K562 (cell line): ENCODE data around the gene FAM89B. TPM values are rescaled to one million over a fixed set of nuclear protein-coding genes. Genes with fewer than 3 reads are reported as not detected.

Source experiments
- ATF6 ChIP-seq: sonication (generic); formaldehyde crosslinking; IDR thresholded peaks from 2 replicates; pipeline ENCODE4 v1.4.0; 2020; ENCODE audit warnings: mild to moderate bottlenecking, missing genetic modification reagents
- DMBX1 ChIP-seq: fragments of 250-450 bp; sonication (Bioruptor Pico); IDR thresholded peaks from 2 replicates; pipeline ENCODE4 v1.8.0; 2022; ENCODE audit warnings: inconsistent platforms, mild to moderate bottlenecking, moderate library complexity, borderline replicate concordance
- ELF4 ChIP-seq: fragments of 450-650 bp; formaldehyde crosslinking; IDR thresholded peaks from 2 replicates; pipeline ENCODE4 v1.4.0; 2022; ENCODE audit warnings: missing genetic modification characterization
- FOXP1 ChIP-seq: sonication (generic); formaldehyde crosslinking; IDR thresholded peaks from 2 replicates; pipeline ENCODE4 v1.8.0; 2022; ENCODE audit warnings: mild to moderate bottlenecking, missing genetic modification reagents
- GATA2 ChIP-seq: sonication (generic); formaldehyde crosslinking; IDR thresholded peaks from 2 replicates; pipeline ENCODE4 v1.4.0; 2020; ENCODE audit warnings: mild to moderate bottlenecking, missing genetic modification reagents
- HMGXB4 ChIP-seq: sonication (generic); formaldehyde crosslinking; IDR thresholded peaks from 2 replicates; pipeline ENCODE4 v1.8.1; 2023; ENCODE audit warnings: mild to moderate bottlenecking, missing genetic modification reagents
- KDM1A ChIP-seq, 2 experiments: fragments of 450-650 bp; IDR thresholded peaks; 2 replicates each; pipeline ENCODE4 v1.6.1; 2016; ENCODE audit warnings: mild to moderate bottlenecking in 2 of 2
- KDM5B ChIP-seq: fragments of 200-600 bp; sonication (generic); IDR thresholded peaks from 2 replicates; pipeline ENCODE4 v1.6.1; 2012; ENCODE audit warnings: low read depth, mild to moderate bottlenecking, moderate library complexity, low read length, control low read depth, inconsistent platforms; ENCODE audit not compliant: insufficient replicate concordance
- MXD1 ChIP-seq: fragments of 250-450 bp; sonication (Bioruptor Pico); IDR thresholded peaks from 2 replicates; pipeline ENCODE4 v1.8.0; 2021; ENCODE audit warnings: borderline replicate concordance, mild to moderate bottlenecking, moderate library complexity; ENCODE audit not compliant: poor library complexity, severe bottlenecking
- MYBL2 ChIP-seq, 2 experiments: fragments of 450-650 bp in 1 of 2; sonication (generic) in 1 of 2; formaldehyde crosslinking in 1 of 2; IDR thresholded peaks; 2 replicates each; pipeline versions ENCODE4 v1.6.1 to v1.8.1; 2017 to 2022; ENCODE audit warnings: borderline replicate concordance in 1 of 2, inconsistent platforms in 1 of 2, low read depth in 1 of 2, mild to moderate bottlenecking in 1 of 2, missing genetic modification reagents in 1 of 2, moderate library complexity in 1 of 2
- PHB2 ChIP-seq: fragments of 450-650 bp; IDR thresholded peaks from 2 replicates; pipeline ENCODE4 v1.6.1; 2017; ENCODE audit warnings: low read depth
- PRPF4 ChIP-seq: fragments of 200-400 bp; formaldehyde crosslinking; IDR thresholded peaks from one replicate; pipeline ENCODE4 v1.6.1; 2017; ENCODE audit warnings: low read length, low read depth, mild to moderate bottlenecking; ENCODE audit not compliant: insufficient read depth, poor library complexity, severe bottlenecking
- SMAD4 ChIP-seq: fragments of 250-450 bp; sonication (Bioruptor Pico); conservative IDR thresholded peaks from 2 replicates; pipeline ENCODE4 v1.8.0; 2021; ENCODE audit warnings: inconsistent platforms, mild to moderate bottlenecking, moderate library complexity
- STAG1 ChIP-seq: sonication (generic); formaldehyde crosslinking; IDR thresholded peaks from 2 replicates; pipeline ENCODE4 v1.5.0; 2020; ENCODE audit warnings: missing genetic modification reagents, borderline replicate concordance
- TARDBP ChIP-seq: fragments of 450-650 bp; IDR thresholded peaks from 2 replicates; pipeline ENCODE4 v1.6.1; 2016
- TGIF2 ChIP-seq: sonication (generic); formaldehyde crosslinking; IDR thresholded peaks from 2 replicates; pipeline ENCODE4 v1.8.1; 2022; ENCODE audit warnings: mild to moderate bottlenecking, missing genetic modification reagents, moderate library complexity
- ZNF124 ChIP-seq: sonication (generic); formaldehyde crosslinking; IDR thresholded peaks from 2 replicates; pipeline ENCODE4 v1.8.1; 2022; ENCODE audit warnings: missing genetic modification reagents
- ZNF174 ChIP-seq: fragments of 250-450 bp; sonication (Bioruptor Pico); IDR thresholded peaks from 2 replicates; pipeline ENCODE4 v1.4.0; 2020; ENCODE audit warnings: mild to moderate bottlenecking
- ZNF282 ChIP-seq: sonication (generic); formaldehyde crosslinking; IDR thresholded peaks from 2 replicates; pipeline ENCODE4 v1.8.1; 2023; ENCODE audit warnings: missing genetic modification reagents
- ZNF431 ChIP-seq: sonication (generic); formaldehyde crosslinking; IDR thresholded peaks from 2 replicates; pipeline ENCODE4 v1.8.0; 2022; ENCODE audit warnings: mild to moderate bottlenecking, missing genetic modification reagents
- ZNF695 ChIP-seq: fragments of 450-650 bp; formaldehyde crosslinking; IDR thresholded peaks from 2 replicates; pipeline ENCODE4 v1.4.0; 2020; ENCODE audit warnings: mild to moderate bottlenecking, moderate library complexity
- ZNF717 ChIP-seq: fragments of 250-450 bp; sonication (Bioruptor Pico); IDR thresholded peaks from 2 replicates; pipeline ENCODE4 v1.5.0; 2021
- ZNF740 ChIP-seq, 3 experiments: fragments of 200-800 bp in 1 of 3; sonication (Bioruptor generic) in 1 of 3; sonication (generic) in 1 of 3; formaldehyde crosslinking in 1 of 3; IDR thresholded peaks; 2 replicates each; pipeline versions ENCODE4 v1.6.1 to v1.8.0; 2016 to 2022; ENCODE audit warnings: mild to moderate bottlenecking in 2 of 3, missing compliant biosample characterization in 2 of 3, missing genetic modification characterization in 2 of 3, missing genetic modification reagents in 1 of 3
- polyA plus RNA-seq, 8 experiments: library from polyadenylated mRNA; depleted of rRNA in 4 of 8; stranded (reverse) in 5 of 8; unstranded in 3 of 8; fragments of >200 nt; fragmentation: Nextera tagmentation in 2 of 8; fragmentation: Illumina TruSeq in 1 of 8; extraction: Ambion mirVana in 2 of 8; extraction: Trizol in 1 of 8; gene quantifications; 2 replicates each; pipeline versions ENCODE4 v1.2.1 to v1.2.3, GENCODE V29; 2011 to 2014; ENCODE audit warnings: inconsistent platforms in 1 of 8, missing spikeins in 1 of 8
- total RNA-seq, 7 experiments: library from RNA; depleted of rRNA in 6 of 7; stranded (reverse); fragments of >200 nt in 6 of 7; fragmentation: Illumina TruSeq in 2 of 7; extraction: Trizol in 2 of 7; gene quantifications; 2 replicates each; pipeline versions ENCODE4 v1.2.1 to v1.2.3, GENCODE V29; 2011 to 2021; ENCODE audit warnings: low replicate concordance in 1 of 7

Gene FAM89B
- total and polyA plus RNA-seq, 9 of the 15 experiments (the other 6 are each of a cell fraction or from before 2014, with no cell fraction given), result 0.32 to 27.6 (median 11.9) TPM

GRCh38 chr11:65571420-65571819 lies 918 bp upstream of the FAM89B start (continued):
- no peak for TF ChIP-seq KDM5B
- no peak for TF ChIP-seq PHB2
- no peak for TF ChIP-seq SMAD4 (CRISPR knock-in tag)
- TF ChIP-seq TARDBP, result no peak
- TF ChIP-seq GATA2 (CRISPR knock-in tag), result no peak
- no peak for TF ChIP-seq FOXP1 (CRISPR knock-in tag)
- no peak for TF ChIP-seq ZNF740 (CRISPR knock-in tag; IDR thresholded peaks at IDR 0.05)
- no peak for TF ChIP-seq ZNF740 (tag; IDR thresholded peaks at IDR 0.05)
- TF ChIP-seq PRPF4, result no peak
- no peak for TF ChIP-seq ZNF282 (CRISPR knock-in tag)
- TF ChIP-seq ZNF174 (CRISPR knock-in tag), result no peak
- no peak for TF ChIP-seq ATF6 (CRISPR knock-in tag)
- no peak for TF ChIP-seq KDM1A (IDR thresholded peaks at IDR 0.05)
- no peak for TF ChIP-seq ZNF431 (CRISPR knock-in tag)
- no peak for TF ChIP-seq MYBL2 (IDR thresholded peaks at IDR 0.05; ENCODE audit: low read depth)
- TF ChIP-seq MYBL2 (CRISPR knock-in tag; IDR thresholded peaks at IDR 0.05; ENCODE audit: borderline replicate concordance), result no peak
- no peak for TF ChIP-seq TGIF2 (CRISPR knock-in tag)
- no peak for TF ChIP-seq ELF4 (CRISPR knock-in tag)
- TF ChIP-seq HMGXB4, result no peak
- TF ChIP-seq ZNF124 (CRISPR knock-in tag), result no peak
- TF ChIP-seq ZNF717, result no peak
- no peak for TF ChIP-seq STAG1 (CRISPR knock-in tag)
- no peak for TF ChIP-seq ZNF695 (CRISPR knock-in tag)
- TF ChIP-seq DMBX1 (CRISPR knock-in tag), result no peak
- TF ChIP-seq MXD1, result no peak
